Tongue (tissue), 2 donors: ENCODE measurements around the gene GBF1. TPM values are rescaled to one million over a fixed set of nuclear protein-coding genes. Genes with fewer than 3 reads are reported as not detected.

Experiments used
- DNase-seq: peaks from one replicate; pipeline ENCODE4 v3.0.0-alpha.2; 2015
- total RNA-seq: library from RNA; depleted of rRNA; stranded (reverse); fragments of >200 nt; gene quantifications from one replicate; pipeline ENCODE4 v1.2.3, GENCODE V29; 2014

GBF1 gene
- total RNA-seq, 1 donor from 2014 or later: 37.4 TPM

GRCh38 chr10:102422545-102423129 lies 177.3 kb downstream of the GBF1 start:
- peak; percentile 61 for DNase-seq

GRCh38 chr10:102423372-102423968 lies 178.1 kb downstream of the GBF1 start:
- DNase-seq: no peak

- DNase-seq: no peak
These were observed 178.8 kb downstream of the GBF1 start for GRCh38 chr10:102424145-102424544.

GRCh38 chr10:102424916-102425315 lies 179.6 kb downstream of the GBF1 start:
- no peak for DNase-seq

- no peak for DNase-seq
These were observed 180.1 kb downstream of the GBF1 start for GRCh38 chr10:102425444-102425843.

GRCh38 chr10:102426803-102427287 lies 181.5 kb downstream of the GBF1 start:
- no peak for DNase-seq

GRCh38 chr10:102429468-102429867 lies 184.1 kb downstream of the GBF1 start:
- no peak for DNase-seq

GRCh38 chr10:102431452-102432124 lies 186.3 kb downstream of the GBF1 start:
- no peak for DNase-seq

Other genes with a start within 250 kb of the GBF1 start
- 20.0 TPM for gene ARMH3, start 189.4 kb upstream of the GBF1 start, total RNA-seq
- 23.0 TPM for gene HPS6, start 180.2 kb upstream of the GBF1 start, total RNA-seq
- 54.0 TPM for gene LDB1, start 125.2 kb upstream of the GBF1 start, total RNA-seq
- gene PPRC1, start 112.5 kb upstream of the GBF1 start, total RNA-seq: 14.6 TPM
- gene NOLC1, start 93.1 kb upstream of the GBF1 start, total RNA-seq: 51.1 TPM
- not detected for gene ELOVL3, start 19.2 kb upstream of the GBF1 start, total RNA-seq
- 3.2 TPM for gene PITX3, start 4.0 kb upstream of the GBF1 start, total RNA-seq
- gene NFKB2, start 150.2 kb downstream of the GBF1 start, total RNA-seq: 19.8 TPM
- 6.2 TPM for gene PSD, start 173.3 kb downstream of the GBF1 start, total RNA-seq
- 6.3 TPM for gene FBXL15, start 175.3 kb downstream of the GBF1 start, total RNA-seq
- gene CUEDC2, start 187.0 kb downstream of the GBF1 start, total RNA-seq: 54.5 TPM
- gene C10orf95, start 206.0 kb downstream of the GBF1 start, total RNA-seq: not detected